DOHH2 (cell line): Measurements from ENCODE around the gene FHOD3.

Experiments
- H3F3A ChIP-seq: fragments of 200-600 bp; sonication (generic), shearing (Covaris generic); 2 replicates; pipeline ENCODE4 v1.6.0; 2016; ENCODE audit warnings: antibody characterized with exemption, mild to moderate bottlenecking; ENCODE audit not compliant: control insufficient read depth, insufficient read depth
- H3K27ac ChIP-seq: fragments of 200-600 bp; sonication (generic); 2 replicates; pipeline ENCODE4 v1.5.1; 2014; ENCODE audit warnings: low read depth, mild to moderate bottlenecking, low read length, moderate library complexity
- H3K27me3 ChIP-seq: fragments of 200-600 bp; sonication (generic); 2 replicates; pipeline ENCODE4 v1.6.1; 2014; ENCODE audit warnings: mild to moderate bottlenecking, low read length, mixed read lengths; ENCODE audit not compliant: control insufficient read depth
- H3K36me3 ChIP-seq: fragments of 200-600 bp; sonication (generic); 2 replicates; pipeline ENCODE4 v1.6.1; 2014; ENCODE audit warnings: mild to moderate bottlenecking, low read length, moderate library complexity, mixed read lengths; ENCODE audit not compliant: control insufficient read depth
- H3K4me1 ChIP-seq: fragments of 200-600 bp; sonication (generic); 2 replicates; pipeline ENCODE4 v1.6.1; 2014; ENCODE audit warnings: mild to moderate bottlenecking, low read length, mixed read lengths; ENCODE audit not compliant: control insufficient read depth
- H3K4me2 ChIP-seq: fragments of 200-600 bp; sonication (generic); 2 replicates; pipeline ENCODE4 v1.6.0; 2014; ENCODE audit warnings: mild to moderate bottlenecking, low read length, moderate library complexity
- H3K4me3 ChIP-seq: fragments of 200-600 bp; sonication (generic); 2 replicates; pipeline ENCODE4 v1.5.1; 2014; ENCODE audit warnings: mild to moderate bottlenecking, low read length, mixed read lengths
- H3K79me2 ChIP-seq: fragments of 200-600 bp; sonication (generic); 2 replicates; pipeline ENCODE4 v1.6.1; 2014; ENCODE audit warnings: mild to moderate bottlenecking, low read length, mixed read lengths; ENCODE audit not compliant: control insufficient read depth
- H3K9me2 ChIP-seq: fragments of 200-600 bp; sonication (generic); replicated peaks from 2 replicates; pipeline ENCODE4 v1.6.1; 2014; ENCODE audit warnings: mild to moderate bottlenecking, low read length, mixed read lengths; ENCODE audit not compliant: control insufficient read depth
- H3K9me3 ChIP-seq: fragments of 200-600 bp; sonication (generic); 2 replicates; pipeline ENCODE4 v1.6.1; 2014; ENCODE audit warnings: antibody characterized with exemption, low read length, mixed read lengths; ENCODE audit not compliant: control insufficient read depth, insufficient read depth
- H4K20me1 ChIP-seq: fragments of 200-600 bp; sonication (generic); 2 replicates; pipeline ENCODE4 v1.6.0; 2014; ENCODE audit warnings: low read depth, mild to moderate bottlenecking, antibody characterized with exemption, low read length, moderate library complexity; ENCODE audit not compliant: control insufficient read depth, insufficient read depth
- CTCF ChIP-seq: fragments of 200-600 bp; sonication (generic); IDR thresholded peaks from one replicate; pipeline ENCODE4 v1.5.1; 2014; ENCODE audit warnings: antibody characterized with exemption, mild to moderate bottlenecking, low read depth, low read length; ENCODE audit not compliant: poor library complexity, severe bottlenecking
- EZH2phosphoT487 ChIP-seq: fragments of 200-600 bp; sonication (generic); IDR thresholded peaks from 2 replicates; pipeline ENCODE4 v1.6.1; 2017; ENCODE audit warnings: borderline replicate concordance, mild to moderate bottlenecking, antibody characterized with exemption, low read length, moderate library complexity, mixed read lengths

FHOD3 gene

GRCh38 chr18:36348971-36349417 is 51.5 kb downstream of the FHOD3 start:
- Histone ChIP-seq H3K79me2 (no peaks in the 10 kb centered on the region), H3K9me3 (no peaks in the 10 kb centered on the region), H3K4me1 (no peaks in the 10 kb centered on the region), H4K20me1 (no peaks in the 10 kb centered on the region), H3K4me2 (no peak overlapping the region), H3F3A (no peaks in the 10 kb centered on the region), H3K36me3 (no peaks in the 10 kb centered on the region), H3K9me2 (no peaks in the 10 kb centered on the region), H3K4me3 (no peak overlapping the region), H3K27ac (no peak overlapping the region), H3K27me3 (peaks cover 12% of the 10 kb centered on the region)
- no peak for TF ChIP-seq EZH2phosphoT487
- TF ChIP-seq CTCF = no peak

GRCh38 chr18:36349552-36349951 is 52.0 kb downstream of the FHOD3 start:
- H4K20me1 ChIP-seq = no peaks in the 10 kb centered on the region
- H3K4me3 ChIP-seq = no peak overlapping the region
- H3K4me1 ChIP-seq = no peaks in the 10 kb centered on the region
- H3F3A ChIP-seq = no peaks in the 10 kb centered on the region
- no peak overlapping the region for H3K27ac ChIP-seq
- no peaks in the 10 kb centered on the region for H3K9me2 ChIP-seq
- no peaks in the 10 kb centered on the region for H3K9me3 ChIP-seq
- H3K4me2 ChIP-seq = no peak overlapping the region
- TF ChIP-seq CTCF (no peak), EZH2phosphoT487 (no peak)
- peaks cover 12% of the 10 kb centered on the region for H3K27me3 ChIP-seq
- H3K79me2 ChIP-seq = no peaks in the 10 kb centered on the region
- H3K36me3 ChIP-seq = no peaks in the 10 kb centered on the region

GRCh38 chr18:36350251-36350651 is 52.7 kb downstream of the FHOD3 start:
- Histone ChIP-seq H4K20me1 (no peaks in the 10 kb centered on the region), H3K4me3 (no peak overlapping the region)
- TF ChIP-seq EZH2phosphoT487 (no peak), CTCF (no peak)

More at GRCh38 chr18:36350251-36350651, 52.7 kb downstream of the FHOD3 start:
- no peaks in the 10 kb centered on the region for H3K9me3 ChIP-seq
- H3F3A ChIP-seq = no peaks in the 10 kb centered on the region
- H3K27ac ChIP-seq = no peak overlapping the region
- H3K4me2 ChIP-seq = no peak overlapping the region
- H3K9me2 ChIP-seq = no peaks in the 10 kb centered on the region
- peaks cover 10% of the 10 kb centered on the region for H3K27me3 ChIP-seq
- H3K79me2 ChIP-seq = no peaks in the 10 kb centered on the region
- no peaks in the 10 kb centered on the region for H3K36me3 ChIP-seq
- H3K4me1 ChIP-seq = no peaks in the 10 kb centered on the region
